ENCODE results near the gene MOK. TPM values are rescaled to one million over a fixed set of nuclear protein-coding genes. Genes with fewer than 3 reads are reported as not detected.

Gene MOK
- total and polyA plus RNA-seq, 2 of the 4 experiments (the other 2 are of a cell fraction) = 16.8 to 48.5 TPM

DNA sequence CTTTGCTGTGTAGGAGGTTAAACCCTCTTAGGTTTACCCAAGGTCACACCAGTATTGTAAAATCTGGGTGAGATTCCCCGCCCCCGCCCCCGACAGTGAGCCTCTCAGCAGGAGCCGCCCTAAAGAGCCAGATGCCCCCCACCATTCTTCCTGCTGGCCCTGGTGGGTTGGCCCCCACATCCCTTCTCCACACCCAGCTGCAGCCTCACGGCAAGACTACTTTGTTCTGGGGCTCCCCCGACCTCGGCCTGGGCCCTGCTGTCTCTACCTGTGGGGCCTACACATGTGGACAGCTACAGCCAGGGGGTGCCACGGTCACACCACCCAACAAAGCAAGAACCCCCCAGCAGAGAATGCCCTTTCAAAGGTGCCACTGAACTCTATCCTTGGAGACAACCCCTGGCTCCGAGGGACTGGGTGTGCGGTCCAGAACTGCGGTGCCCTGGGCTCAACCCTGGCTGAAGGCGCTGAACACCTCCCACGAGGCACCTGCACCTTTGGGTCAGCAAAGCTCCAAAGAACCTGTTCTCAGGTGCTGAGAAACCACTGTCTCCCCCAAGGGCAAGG, 82.9 kb downstream of the MOK start:
- no peak overlapping the region for H2BK5ac ChIP-seq (ENCODE audit: low read depth, low read length, poor library complexity, severe bottlenecking)
- ATAC-seq (ENCODE audit: low read depth) = no peak
- no peak overlapping the region for H3K9ac ChIP-seq (ENCODE audit: low read depth, low read length)
- H3K27ac ChIP-seq (ENCODE audit: insufficient read depth, low read length) = no peak overlapping the region
- no peak overlapping the region for H2AFZ ChIP-seq (replicated peaks; ENCODE audit: low read length, poor library complexity)
- no peak for DNase-seq
- H2BK20ac ChIP-seq (ENCODE audit: low read depth, low read length) = no peak overlapping the region
- TF ChIP-seq, protein P1, sequence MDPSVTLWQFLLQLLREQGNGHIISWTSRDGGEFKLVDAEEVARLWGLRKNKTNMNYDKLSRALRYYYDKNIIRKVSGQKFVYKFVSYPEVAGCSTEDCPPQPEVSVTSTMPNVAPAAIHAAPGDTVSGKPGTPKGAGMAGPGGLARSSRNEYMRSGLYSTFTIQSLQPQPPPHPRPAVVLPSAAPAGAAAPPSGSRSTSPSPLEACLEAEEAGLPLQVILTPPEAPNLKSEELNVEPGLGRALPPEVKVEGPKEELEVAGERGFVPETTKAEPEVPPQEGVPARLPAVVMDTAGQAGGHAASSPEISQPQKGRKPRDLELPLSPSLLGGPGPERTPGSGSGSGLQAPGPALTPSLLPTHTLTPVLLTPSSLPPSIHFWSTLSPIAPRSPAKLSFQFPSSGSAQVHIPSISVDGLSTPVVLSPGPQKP (IDR thresholded peaks at IDR 0.05; ENCODE audit: borderline replicate concordance, low read depth, low read length) = no peak
- in situ Hi-C loops (cut with MboI; ENCODE audit: low sequenced_read_pairs) = no loop called here
- no peak overlapping the region for H3K56ac ChIP-seq (ENCODE audit: extremely low read depth, insufficient read depth, low read length)
- intact Hi-C loops (cut with micrococcal nuclease) = no loop called here
- H3K4me3 ChIP-seq (ENCODE audit: insufficient read depth, low read depth, low read length) = no peak overlapping the region
- no peaks in the 10 kb centered on the region for H3K27me3 ChIP-seq (ENCODE audit: control insufficient read depth, insufficient read depth, low read length)
- H2BK120ac ChIP-seq (ENCODE audit: low read depth, low read length) = no peak overlapping the region
- H4K5ac ChIP-seq (ENCODE audit: low read depth, low read length) = no peak overlapping the region
- H3K4me2 ChIP-seq (ENCODE audit: low read depth, low read length) = no peak overlapping the region
- H3K79me1 ChIP-seq (ENCODE audit: low read depth in 1 of 2, low read length in 2 of 2) = peaks cover 10 to 47% of the 10 kb centered on the region in 2 experiments; a peak in 3 of 4 replicates
- no peaks in the 10 kb centered on the region for H3K9me3 ChIP-seq (ENCODE audit: control insufficient read depth, insufficient read depth, low read length)
- H4K91ac ChIP-seq (ENCODE audit: insufficient read depth, low read depth, low read length) = no peak overlapping the region
- no peak overlapping the region for H2AK9ac ChIP-seq (replicated peaks; ENCODE audit: low read depth, low read length, poor library complexity)
- ChIA-PET CTCF (no interaction called here), POLR2A (ENCODE audit: unreplicated experiment) (no interaction called here)
- no peak overlapping the region for H3K23ac ChIP-seq (ENCODE audit: low read depth, low read length)
- no TSS peak for BruUV-seq (replicated peaks)
- WGBS, 2 experiments (ENCODE audit: extremely low coverage in 2 of 2, insufficient read length in 1 of 2) = 95% methylated on average over 4 of the region's 13 CpGs; no CpG with 5 or more reads in 1 of the 2 experiments
- H2BK15ac ChIP-seq (ENCODE audit: low read depth, low read length) = no peak overlapping the region
- H3K36me3 ChIP-seq (ENCODE audit: control insufficient read depth, insufficient read depth, low read length) = peaks cover 9% of the 10 kb centered on the region
- no peak overlapping the region for H3K14ac ChIP-seq (replicated peaks; ENCODE audit: low read depth, low read length)
- H2AK5ac ChIP-seq (ENCODE audit: low read depth, low read length) = no peak overlapping the region
- H3K4ac ChIP-seq (ENCODE audit: low read depth, low read length) = no peak overlapping the region
- H4K20me1 ChIP-seq (ENCODE audit: insufficient read depth, low read length) = 0 out of 2 replicates have a peak, but pooled peaks cover 3% of the 10 kb centered on the region
- no peak overlapping the region for H4K8ac ChIP-seq (ENCODE audit: low read depth in 2 of 2, low read length in 2 of 2)
- peaks cover 15% of the 10 kb centered on the region; the same call in 1 of the 2 replicates for H3K9me1 ChIP-seq (ENCODE audit: insufficient read depth, low read length)
- H3K18ac ChIP-seq (ENCODE audit: low read depth, low read length) = no peak overlapping the region
- dilution Hi-C loops (cut with HindIII; ENCODE audit: low sequenced_read_pairs, unreplicated experiment) = no loop called here
- peaks cover 4% of the 10 kb centered on the region; the same call in 1 of the 2 replicates for H3K4me1 ChIP-seq (ENCODE audit: control insufficient read depth, insufficient read depth, low read length)
